Fibroblast of mammary gland (primary cell): ENCODE measurements around the gene RYR1.

Source experiments
- DNase-seq: peaks from one replicate; pipeline ENCODE4 v3.0.0-alpha.2; 2010; ENCODE audit warnings: low read depth
- H3K4me3 ChIP-seq: 2 replicates; pipeline ENCODE4 v1.5.1; 2011; ENCODE audit warnings: low read depth, mild to moderate bottlenecking, low read length, moderate library complexity; ENCODE audit not compliant: control insufficient read depth
- CTCF ChIP-seq: conservative IDR thresholded peaks from 2 replicates; pipeline ENCODE4 v1.5.1; 2011; ENCODE audit warnings: low read depth, low read length, inconsistent platforms; ENCODE audit not compliant: control insufficient read depth, insufficient read depth

RYR1 gene

GRCh38 chr19:38445362-38445761, 11.9 kb downstream of the RYR1 start:
- no peak for DNase-seq
- no peak for TF ChIP-seq CTCF
- H3K4me3 ChIP-seq, result no peak overlapping the region

- H3K4me3 ChIP-seq, result no peak overlapping the region
- DNase-seq, result no peak
- no peak for TF ChIP-seq CTCF
Measured at GRCh38 chr19:38448225-38448624, 14.7 kb downstream of the RYR1 start.

GRCh38 chr19:38449518-38449917, 16.0 kb downstream of the RYR1 start:
- no peak for TF ChIP-seq CTCF
- no peak overlapping the region for H3K4me3 ChIP-seq
- no peak for DNase-seq

GRCh38 chr19:38451036-38451435, 17.5 kb downstream of the RYR1 start:
- TF ChIP-seq CTCF, result no peak
- no peak for DNase-seq
- no peak overlapping the region for H3K4me3 ChIP-seq

GRCh38 chr19:38451629-38452028, 18.1 kb downstream of the RYR1 start:
- no peak overlapping the region for H3K4me3 ChIP-seq
- TF ChIP-seq CTCF, result no peak
- no peak for DNase-seq

- H3K4me3 ChIP-seq, result no peak overlapping the region
- no peak for DNase-seq
- no peak for TF ChIP-seq CTCF
Measured at GRCh38 chr19:38452430-38453366, 19.2 kb downstream of the RYR1 start.
